ENCODE measurements around the gene RABL2A. TPM values are rescaled to one million over a fixed set of nuclear protein-coding genes. Genes with fewer than 3 reads are reported as not detected.

RABL2A gene
- total RNA-seq (2022; extraction: Qiagen RNA extraction), result 8.0 to 10.4 TPM (median 10.1 TPM) in 5 replicates

DNA sequence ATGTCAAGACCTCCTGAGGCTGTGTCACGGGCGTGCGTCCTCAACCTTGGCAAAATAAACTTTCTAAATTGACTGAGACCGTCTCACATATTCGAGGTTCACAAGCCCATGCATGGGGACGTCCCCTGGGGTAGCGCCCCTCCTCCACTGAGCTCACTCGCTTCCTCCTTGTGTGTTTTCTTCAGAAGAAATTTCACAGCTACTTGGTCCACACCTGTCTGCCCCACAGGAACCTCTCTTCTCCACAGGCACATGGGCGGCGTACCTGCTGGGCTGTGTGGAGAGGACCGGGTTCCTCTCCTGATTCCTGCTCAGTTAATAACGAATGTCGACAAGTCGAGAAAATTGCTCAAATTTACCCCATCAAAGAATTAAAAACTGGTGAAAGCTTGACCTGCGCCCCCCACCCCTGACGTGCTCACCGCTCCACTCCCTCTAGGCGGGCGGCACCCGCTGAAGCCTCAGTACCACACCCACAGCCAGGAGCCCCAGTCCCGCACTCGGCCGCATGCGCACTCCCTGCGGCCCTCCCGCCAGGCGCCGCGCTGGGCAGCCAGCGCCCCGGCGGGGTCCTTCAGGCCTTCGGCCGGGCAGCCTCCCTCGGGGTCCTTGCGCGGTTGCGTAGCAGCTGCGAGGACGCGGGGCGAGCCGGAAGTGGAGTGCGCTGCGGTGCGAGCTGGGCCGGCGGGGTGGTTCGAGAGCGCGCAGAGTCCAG is at the start of gene RABL2A:
Gene RABL2A, plus strand, starts transcription at position 651 of the 715 bp plus-strand sequence. CDS start 1,341 bp downstream, outside the sequence.

Other genes with a start within 250 kb of the RABL2A start
- 38.2 to 43.7 TPM (median 41.1 TPM) in 5 replicates for gene ZNG1B, start 189.6 kb upstream of the RABL2A start, total RNA-seq (2022; extraction: Qiagen RNA extraction)
- 0.16 to 0.63 TPM (median 0.31 TPM) in 5 replicates for gene FOXD4L1, start 128.6 kb upstream of the RABL2A start, total RNA-seq (2022; extraction: Qiagen RNA extraction)
- gene SLC35F5, start 129.4 kb downstream of the RABL2A start, total RNA-seq (2022; extraction: Qiagen RNA extraction), result 35.4 to 50.1 TPM (median 49.1 TPM) in 5 replicates

All from A549 treated with Mapracorat at 1 μM for 4 hours (cell line).